SK-N-SH (cell line): ENCODE data around the gene GRK1.

Experiments used
- CTCF ChIP-seq: fragments of 200-600 bp; sonication (generic); IDR thresholded peaks from 2 replicates; pipeline ENCODE4 v1.6.1; 2017; ENCODE audit warnings: antibody characterized with exemption, mild to moderate bottlenecking, moderate library complexity
- EP300 ChIP-seq, 2 experiments: IDR thresholded peaks; 2 replicates each; pipeline versions ENCODE4 v1.4.0 to v1.6.1; 2012; ENCODE audit warnings: borderline replicate concordance in 1 of 2, low read depth in 1 of 2, low read length in 1 of 2
- EZH2phosphoT487 ChIP-seq: fragments of 200-600 bp; sonication (generic); IDR thresholded peaks from 2 replicates; pipeline ENCODE4 v1.6.1; 2017; ENCODE audit warnings: low read depth, mixed run types, mild to moderate bottlenecking, antibody characterized with exemption, moderate library complexity, borderline replicate concordance
- FOSL2 ChIP-seq: IDR thresholded peaks from 2 replicates; pipeline ENCODE4 v1.4.0; 2012; ENCODE audit warnings: low read depth, mild to moderate bottlenecking, moderate library complexity, borderline replicate concordance
- FOXM1 ChIP-seq: IDR thresholded peaks from 2 replicates; pipeline ENCODE4 v1.4.0; 2012; ENCODE audit warnings: low read depth, mild to moderate bottlenecking
- GABPA ChIP-seq: IDR thresholded peaks from 2 replicates; pipeline ENCODE4 v1.4.0; 2012; ENCODE audit warnings: low read depth, mild to moderate bottlenecking
- MAX ChIP-seq: IDR thresholded peaks from 2 replicates; pipeline ENCODE4 v1.4.0; 2012; ENCODE audit warnings: low read depth
- MXI1 ChIP-seq: IDR thresholded peaks from 2 replicates; pipeline ENCODE4 v1.6.1; 2012; ENCODE audit warnings: mild to moderate bottlenecking, low read depth, low read length, improper control_type of control experiment
- POLR2AphosphoS5 ChIP-seq: IDR thresholded peaks from 2 replicates; pipeline ENCODE4 v1.6.1; 2012; ENCODE audit warnings: low read depth, low read length
- RCOR1 ChIP-seq: fragments of 150-350 bp; IDR thresholded peaks from 2 replicates; pipeline ENCODE4 v1.6.1; 2017; ENCODE audit warnings: antibody characterized with exemption, low read length
- REST ChIP-seq: IDR thresholded peaks from 2 replicates; pipeline ENCODE4 v1.6.1; 2012; ENCODE audit warnings: mild to moderate bottlenecking, low read depth, low read length, moderate library complexity
- USF1 ChIP-seq: IDR thresholded peaks from 2 replicates; pipeline ENCODE4 v1.4.0; 2012; ENCODE audit warnings: low read depth, borderline replicate concordance
- USF2 ChIP-seq: fragments of 150-350 bp; IDR thresholded peaks from 2 replicates; pipeline ENCODE4 v1.6.1; 2017; ENCODE audit warnings: antibody characterized with exemption, low read length, low read depth, borderline replicate concordance

- TF ChIP-seq CTCF = no peak
- TF ChIP-seq REST = no peak
- TF ChIP-seq EP300 (IDR thresholded peaks at IDR 0.05; ENCODE audit: borderline replicate concordance in 1 of 2, low read depth in 1 of 2, low read length in 1 of 2) = no peak
- no peak for TF ChIP-seq POLR2AphosphoS5
- TF ChIP-seq USF1 = no peak
- TF ChIP-seq MXI1 = no peak
- TF ChIP-seq RCOR1 = no peak
- no peak for TF ChIP-seq EZH2phosphoT487
- no peak for TF ChIP-seq GABPA
- no peak for TF ChIP-seq USF2
- TF ChIP-seq FOXM1 = no peak
- TF ChIP-seq MAX = no peak
- no peak for TF ChIP-seq FOSL2
Observed at GRCh38 chr13:113781571-113781970, 114.6 kb downstream of the GRK1 start.
